OCI-LY1 (cell line): ENCODE data around the gene PCIF1.
A peak's percentile ranks its signal among the peaks of the same experiment; 100 is the strongest.

ENCODE experiments used
- EZH2 ChIP-seq: fragments of 200-600 bp; sonication (generic), shearing (Covaris generic); IDR thresholded peaks from 2 replicates; pipeline ENCODE4 v1.8.0; 2017; ENCODE audit warnings: borderline replicate concordance, mixed run types, mild to moderate bottlenecking, antibody characterized with exemption, low read length, moderate library complexity, mixed read lengths
- TF ChIP-seq, protein P1 (sequence below): fragments of 200-600 bp; sonication (generic), shearing (Covaris generic); IDR thresholded peaks from 2 replicates; pipeline ENCODE4 v1.5.1; 2017; ENCODE audit warnings: mild to moderate bottlenecking, antibody characterized with exemption, low read length, moderate library complexity, mixed read lengths

DNA sequence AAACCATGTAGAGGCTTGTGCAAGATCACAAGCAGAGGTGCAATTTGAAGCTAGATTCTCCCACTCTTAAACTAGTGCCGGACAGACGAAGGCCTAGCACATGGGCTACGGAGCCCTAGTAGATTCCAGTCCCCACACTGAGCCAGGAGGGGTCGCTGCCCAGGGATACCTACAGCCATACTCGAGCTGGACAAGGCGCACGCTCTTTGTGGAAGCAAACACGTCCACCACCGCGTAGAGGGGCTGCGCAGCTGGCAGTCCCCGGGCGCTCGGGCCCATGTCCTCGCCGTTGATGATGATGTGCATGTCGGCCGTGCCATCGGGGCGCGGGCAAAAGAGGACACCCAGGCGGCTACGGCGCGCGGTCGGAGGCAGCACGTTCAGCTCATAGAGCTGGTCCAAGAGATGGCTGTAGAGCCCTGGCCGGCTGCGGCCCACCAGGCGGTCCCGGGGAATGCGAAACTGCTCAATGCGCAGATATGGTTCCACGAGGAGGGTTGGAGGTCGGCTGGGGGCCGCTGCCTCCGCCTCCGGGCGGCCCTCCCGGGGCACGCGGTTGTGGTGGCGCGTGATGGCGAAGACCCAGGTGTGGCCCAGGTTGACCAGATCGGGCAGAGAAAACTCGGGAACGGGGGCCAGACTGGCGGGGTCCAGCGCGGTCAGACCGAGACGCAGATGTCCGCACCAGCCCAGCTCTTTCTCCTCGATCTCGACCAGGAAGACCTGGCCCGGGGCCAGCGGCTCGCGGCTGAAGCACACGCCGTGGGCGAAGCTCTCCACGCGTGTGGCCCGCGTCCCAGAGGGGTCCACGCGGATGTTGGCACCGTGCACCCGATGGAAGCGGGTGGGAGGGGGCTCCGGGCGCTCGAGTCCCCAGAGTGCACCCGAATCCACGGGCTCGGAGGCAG is 44.2 kb upstream of the PCIF1 start:
- TF ChIP-seq, protein P1, sequence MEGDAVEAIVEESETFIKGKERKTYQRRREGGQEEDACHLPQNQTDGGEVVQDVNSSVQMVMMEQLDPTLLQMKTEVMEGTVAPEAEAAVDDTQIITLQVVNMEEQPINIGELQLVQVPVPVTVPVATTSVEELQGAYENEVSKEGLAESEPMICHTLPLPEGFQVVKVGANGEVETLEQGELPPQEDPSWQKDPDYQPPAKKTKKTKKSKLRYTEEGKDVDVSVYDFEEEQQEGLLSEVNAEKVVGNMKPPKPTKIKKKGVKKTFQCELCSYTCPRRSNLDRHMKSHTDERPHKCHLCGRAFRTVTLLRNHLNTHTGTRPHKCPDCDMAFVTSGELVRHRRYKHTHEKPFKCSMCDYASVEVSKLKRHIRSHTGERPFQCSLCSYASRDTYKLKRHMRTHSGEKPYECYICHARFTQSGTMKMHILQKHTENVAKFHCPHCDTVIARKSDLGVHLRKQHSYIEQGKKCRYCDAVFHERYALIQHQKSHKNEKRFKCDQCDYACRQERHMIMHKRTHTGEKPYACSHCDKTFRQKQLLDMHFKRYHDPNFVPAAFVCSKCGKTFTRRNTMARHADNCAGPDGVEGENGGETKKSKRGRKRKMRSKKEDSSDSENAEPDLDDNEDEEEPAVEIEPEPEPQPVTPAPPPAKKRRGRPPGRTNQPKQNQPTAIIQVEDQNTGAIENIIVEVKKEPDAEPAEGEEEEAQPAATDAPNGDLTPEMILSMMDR: peak; percentile 64; the same call in 1 of the 2 replicates
- no peak for TF ChIP-seq EZH2
